ENCODE measurements around the gene FHAD1.

The FHAD1 gene

DNA sequence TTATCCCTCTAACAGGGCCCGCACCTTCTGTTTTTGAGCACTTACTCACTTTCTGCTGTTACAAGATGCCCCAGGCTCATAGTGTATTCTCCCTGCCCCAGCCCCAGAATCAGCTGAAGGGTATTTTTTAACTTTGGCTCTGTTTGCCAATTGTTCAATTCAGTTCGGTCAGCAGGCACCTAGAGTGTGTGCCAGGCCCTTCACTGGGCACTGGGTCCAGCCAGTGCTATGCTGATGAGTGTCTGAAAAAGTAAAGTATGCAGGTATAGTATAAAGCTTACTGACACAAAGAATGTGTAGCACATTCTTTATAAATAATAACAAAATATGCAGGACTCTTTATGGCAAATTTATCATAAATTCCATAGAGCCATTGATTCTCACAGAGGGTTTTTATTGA, 35.0 kb downstream of the FHAD1 start:
- Histone ChIP-seq H2AFZ (no peak overlapping the region), H3K9ac (no peak overlapping the region), H3K36me3 (ENCODE audit: control insufficient read depth, insufficient read depth, low read length) (no peaks in the 10 kb centered on the region), H3K4me3 (ENCODE audit: low read depth, low read length) (no peak overlapping the region), H3K9me3 (ENCODE audit: control insufficient read depth, low read length) (no peaks in the 10 kb centered on the region), H3K4me1 (no peaks in the 10 kb centered on the region), H3K27ac (no peak overlapping the region), H3K79me2 (no peaks in the 10 kb centered on the region), H3K27me3 (ENCODE audit: control insufficient read depth, insufficient read depth, low read length) (no peaks in the 10 kb centered on the region), H3K4me2 (ENCODE audit: low read length) (no peak overlapping the region)
- TF ChIP-seq CTCF (IDR thresholded peaks at IDR 0.05) = no peak

DNA sequence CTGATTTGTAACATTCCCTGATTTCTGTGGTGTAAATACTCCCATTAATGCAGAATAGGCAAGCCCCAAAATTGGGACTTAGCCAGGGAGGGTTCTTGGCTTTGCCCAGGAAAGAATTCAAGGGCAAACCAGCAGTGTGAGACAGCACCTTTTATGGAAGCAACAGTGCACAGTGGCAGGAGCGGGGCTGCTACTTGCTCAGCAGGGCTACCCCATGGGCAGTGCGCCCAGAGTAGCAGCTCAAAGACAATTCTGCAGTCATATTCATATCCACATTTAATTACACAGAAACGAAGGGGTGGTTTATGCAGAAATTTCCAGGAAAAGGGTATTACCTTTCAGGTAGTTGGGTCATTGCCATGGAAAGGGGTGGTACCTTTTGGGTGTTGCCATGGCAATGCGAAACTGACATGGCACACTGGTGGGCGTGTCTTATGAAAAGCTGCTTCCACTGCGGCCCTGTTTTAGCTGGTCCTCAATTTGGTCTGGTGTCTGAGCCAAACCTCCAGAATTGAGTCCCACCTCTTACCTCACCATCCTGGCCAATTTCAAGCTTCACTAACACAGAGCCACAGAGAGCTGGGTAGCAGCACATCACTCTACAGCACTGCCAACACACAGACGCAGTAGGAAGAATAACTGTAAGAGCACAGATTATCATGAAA, 35.9 kb downstream of the FHAD1 start:
- no peaks in the 10 kb centered on the region for H3K4me1 ChIP-seq
- H3K4me3 ChIP-seq (ENCODE audit: low read depth, low read length) = no peak overlapping the region
- H2AFZ ChIP-seq = no peak overlapping the region
- no peak for TF ChIP-seq CTCF (IDR thresholded peaks at IDR 0.05)
- no peaks in the 10 kb centered on the region for H3K9me3 ChIP-seq (ENCODE audit: control insufficient read depth, low read length)
- no peaks in the 10 kb centered on the region for H3K79me2 ChIP-seq
- H3K27me3 ChIP-seq (ENCODE audit: control insufficient read depth, insufficient read depth, low read length) = no peaks in the 10 kb centered on the region
- H3K4me2 ChIP-seq (ENCODE audit: low read length) = no peak overlapping the region
- no peak overlapping the region for H3K27ac ChIP-seq
- H3K9ac ChIP-seq = no peak overlapping the region
- no peaks in the 10 kb centered on the region for H3K36me3 ChIP-seq (ENCODE audit: control insufficient read depth, insufficient read depth, low read length)

DNA sequence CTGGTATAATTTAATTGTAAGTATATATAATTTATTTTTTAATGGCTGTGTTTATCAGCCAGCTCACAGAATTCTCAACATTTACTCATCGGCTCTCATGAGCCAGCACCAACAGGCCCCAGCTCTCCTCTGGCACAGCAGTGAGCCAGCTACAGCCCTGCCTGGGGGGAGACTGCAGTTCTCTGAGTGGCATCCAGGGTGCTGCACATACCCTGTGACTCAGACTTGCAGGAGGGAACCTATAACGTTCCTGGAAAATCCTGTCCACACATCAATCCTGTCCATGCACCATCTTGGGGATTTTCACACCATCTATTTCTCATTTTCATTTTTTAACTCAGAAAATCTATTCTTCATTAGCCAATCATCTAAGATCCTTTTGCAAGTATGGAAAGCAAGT, 36.5 kb downstream of the FHAD1 start:
- Histone ChIP-seq H3K4me3 (ENCODE audit: low read depth, low read length) (no peak overlapping the region), H3K36me3 (ENCODE audit: control insufficient read depth, insufficient read depth, low read length) (no peaks in the 10 kb centered on the region), H3K27ac (no peak overlapping the region), H3K79me2 (no peaks in the 10 kb centered on the region), H3K4me1 (no peaks in the 10 kb centered on the region), H3K9ac (no peak overlapping the region), H3K9me3 (ENCODE audit: control insufficient read depth, low read length) (no peaks in the 10 kb centered on the region), H3K27me3 (ENCODE audit: control insufficient read depth, insufficient read depth, low read length) (no peaks in the 10 kb centered on the region), H3K4me2 (ENCODE audit: low read length) (no peak overlapping the region), H2AFZ (no peak overlapping the region)
- no peak for TF ChIP-seq CTCF (IDR thresholded peaks at IDR 0.05)

GRCh38 chr1:15286452-15286851, 39.4 kb downstream of the FHAD1 start:
- Histone ChIP-seq H3K27ac (no peak overlapping the region), H3K4me2 (ENCODE audit: low read length) (no peak overlapping the region), H3K4me1 (no peaks in the 10 kb centered on the region), H2AFZ (no peak overlapping the region), H3K9ac (no peak overlapping the region), H3K36me3 (ENCODE audit: control insufficient read depth, insufficient read depth, low read length) (no peaks in the 10 kb centered on the region), H3K27me3 (ENCODE audit: control insufficient read depth, insufficient read depth, low read length) (no peaks in the 10 kb centered on the region), H3K4me3 (ENCODE audit: low read depth, low read length) (no peak overlapping the region), H3K79me2 (no peaks in the 10 kb centered on the region), H3K9me3 (ENCODE audit: control insufficient read depth, low read length) (no peaks in the 10 kb centered on the region)
- TF ChIP-seq CTCF (IDR thresholded peaks at IDR 0.05) = no peak

All from parathyroid adenoma (tissue), 2 donors.